Peyer's patch (tissue), 4 donors: ENCODE measurements around the gene LRBA.

Source experiments
- CTCF ChIP-seq, 6 experiments: fragments of 450-650 bp in 4 of 6; fragments of 200-600 bp in 2 of 6; sonication (generic) in 1 of 6; IDR thresholded peaks; one replicate each; pipeline ENCODE4 v1.5.1; 2017 to 2019; ENCODE audit warnings: antibody characterized with exemption in 6 of 6, mild to moderate bottlenecking in 3 of 6, moderate library complexity in 1 of 6
- POLR2A ChIP-seq, 2 donors: fragments of 450-650 bp; IDR thresholded peaks; one replicate each; pipeline ENCODE4 v1.5.1; 2017; ENCODE audit warnings: antibody characterized with exemption in 2 of 2, mild to moderate bottlenecking in 2 of 2, moderate library complexity in 2 of 2

GRCh38 chr4:150784305-150784704 is 230.8 kb downstream of the LRBA start:
- no peak for TF ChIP-seq POLR2A (IDR thresholded peaks at IDR 0.05)
- TF ChIP-seq CTCF (IDR thresholded peaks at IDR 0.05) = no peak
